Left hindlimb (tissue), 1 donor: ENCODE measurements around the gene DRC3.

Experiments
- DNase-seq: peaks from one replicate; pipeline ENCODE4 v3.0.0-alpha.2; 2018

Gene DRC3

DNA sequence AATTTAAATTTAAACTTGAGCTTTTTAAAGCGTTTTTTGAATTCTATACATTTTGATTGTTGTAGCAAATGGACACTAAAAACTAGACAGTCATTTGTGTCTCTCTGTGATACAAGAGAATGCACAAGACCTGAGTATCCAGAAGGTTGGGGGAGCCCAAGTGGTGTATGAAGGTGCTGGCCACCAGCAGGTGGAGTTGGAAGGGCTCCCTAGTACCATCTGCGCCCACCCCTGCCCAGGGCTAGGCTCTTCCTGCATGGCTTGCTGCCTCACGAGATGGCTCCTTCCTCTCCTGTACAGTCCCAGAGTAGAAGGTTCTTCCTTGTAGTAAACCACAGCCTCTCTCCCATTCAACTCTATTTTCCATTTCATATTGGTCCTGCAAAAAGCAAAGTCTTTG lies 83.6 kb downstream of the DRC3 start:
- no peak for DNase-seq

DNA sequence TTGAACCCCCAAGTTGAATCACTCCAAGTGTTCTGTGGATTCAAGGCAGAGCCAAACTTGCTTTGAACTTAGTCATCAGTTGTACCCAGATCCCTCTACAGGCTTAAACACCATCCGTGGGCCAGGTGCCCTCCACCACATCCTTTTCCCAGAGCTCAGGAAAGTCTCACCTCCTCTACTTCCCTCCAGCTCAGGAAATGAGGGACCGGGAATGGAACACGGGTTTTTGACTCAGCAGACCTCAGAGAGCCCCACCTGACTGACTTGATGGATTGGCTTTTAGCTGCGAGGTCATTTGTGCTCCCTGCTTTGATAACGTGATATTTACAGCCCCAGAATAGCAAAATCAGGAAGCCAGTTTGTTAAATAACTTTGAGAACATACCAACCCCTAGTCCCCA lies 86.6 kb downstream of the DRC3 start:
- DNase-seq, result no peak

DNA sequence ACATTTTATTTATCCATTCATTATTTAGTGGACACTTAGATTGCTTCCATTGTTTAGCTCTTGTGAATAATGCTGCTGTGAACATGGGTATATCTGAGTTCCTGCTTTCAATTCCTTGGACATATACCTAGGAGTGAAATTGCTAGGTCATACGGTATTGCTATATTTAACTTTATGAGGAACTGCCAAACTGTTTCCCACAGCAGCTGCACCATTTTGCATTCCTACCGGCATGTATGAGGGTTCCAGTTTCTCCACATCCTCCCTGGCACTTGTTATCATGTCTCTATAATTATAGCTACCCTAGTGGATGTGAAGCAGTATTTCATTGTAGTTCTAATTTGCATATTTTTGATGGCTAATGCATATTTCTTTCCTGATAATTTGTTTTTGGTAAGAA lies 91.4 kb downstream of the DRC3 start:
- DNase-seq, result no peak

DNA sequence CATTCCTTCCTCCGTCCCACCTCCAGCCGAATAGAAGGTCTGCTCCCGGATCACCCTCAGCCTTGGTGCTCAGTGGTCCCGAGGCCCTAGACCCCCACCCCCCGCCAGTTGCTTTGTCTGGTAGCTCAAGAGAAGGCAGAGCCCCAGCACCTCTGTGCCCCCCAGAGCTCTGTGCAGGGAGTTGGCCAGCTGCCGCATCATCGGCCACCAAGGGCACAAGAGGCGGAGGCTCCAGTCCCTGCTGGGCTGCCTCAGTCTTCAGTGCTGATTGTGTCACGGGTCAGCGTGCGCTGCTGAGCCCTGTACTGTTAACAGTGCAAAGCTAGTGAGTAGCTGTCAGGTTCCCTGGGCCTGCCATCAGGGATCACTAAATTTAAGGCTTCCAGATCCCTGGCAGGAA lies 92.9 kb downstream of the DRC3 start:
- no peak for DNase-seq
